HT1080 (cell line): ENCODE data around the gene UGT1A4. TPM values are rescaled to one million over a fixed set of nuclear protein-coding genes. Genes with fewer than 3 reads are reported as not detected.

Experiments
- total RNA-seq: library from RNA; depleted of rRNA; stranded (reverse); fragments of >200 nt; shearing (Covaris generic); gene quantifications from 2 replicates; pipeline ENCODE4 v1.2.3, GENCODE V29; 2014; rRNA removed

Gene UGT1A4
- total RNA-seq, 1 experiment from 2014 or later = not detected

Other genes starting within 250 kb of the UGT1A4 start
- gene USP40, start 152.0 kb upstream of the UGT1A4 start, total RNA-seq = 27.8 and 28.0 TPM in 2 replicates
- gene UGT1A8, start 101.1 kb upstream of the UGT1A4 start, total RNA-seq = not detected in 2 replicates
- gene UGT1A10, start 82.3 kb upstream of the UGT1A4 start, total RNA-seq = not detected in 2 replicates
- gene UGT1A9, start 46.8 kb upstream of the UGT1A4 start, total RNA-seq = not detected in 2 replicates
- gene UGT1A7, start 36.8 kb upstream of the UGT1A4 start, total RNA-seq = not detected in 2 replicates
- gene UGT1A6, start 25.8 kb upstream of the UGT1A4 start, total RNA-seq = not detected in 2 replicates
- not detected in 2 replicates for gene UGT1A5, start 5.8 kb upstream of the UGT1A4 start, total RNA-seq
- gene UGT1A3, start 10.3 kb downstream of the UGT1A4 start, total RNA-seq = not detected in 2 replicates
- not detected in 2 replicates for gene UGT1A1, start 41.5 kb downstream of the UGT1A4 start, total RNA-seq
- gene MROH2A, start 59.6 kb downstream of the UGT1A4 start, total RNA-seq = not detected in 2 replicates
- gene HJURP, start 135.8 kb downstream of the UGT1A4 start, total RNA-seq = 89.0 and 101 TPM in 2 replicates
- gene TRPM8, start 198.6 kb downstream of the UGT1A4 start, total RNA-seq = 0.07 and 1.3 TPM in 2 replicates